Measurements from ENCODE around the gene SPACA9. TPM values are rescaled to one million over a fixed set of nuclear protein-coding genes. Genes with fewer than 3 reads are reported as not detected.
A peak's percentile ranks its signal among the peaks of the same experiment; 100 is the strongest.

The SPACA9 gene
- 1 to 10 TPM; 1.0 to 3.3 (median 1.9) TPM for total RNA-seq
- 1 to 10 TPM; 3.2 to 3.6 TPM for polyA plus RNA-seq

GRCh38 chr9:132878695-132879456 lies at the start of gene SPACA9:
Gene SPACA9 (plus strand): TSS chr9:132878898. CDS start chr9:132883948, 5,050 bp downstream.
- Histone ChIP-seq H3K9me3 (no peaks in the 10 kb centered on the region), H3K27ac (peak within 1 kb of the TSS in 3 of 4 donors; percentile 27 to 51 (median 38)), H3K4me1 (peaks cover 0 to 4% (median 0%) of the 10 kb centered on the region in 3 donors), H3K36me3 (no peaks in the 10 kb centered on the region), H3K27me3 (no peaks in the 10 kb centered on the region), H3K4me3 (peak within 1 kb of the TSS; percentile 54 to 99 (median 76))
- peak; percentile 49 to 86 (median 70) for DNase-seq
- no peak for TF ChIP-seq CTCF (IDR thresholded peaks at IDR 0.05)
- ATAC-seq, result peak; percentile 81 to 87 (median 84)
- FAIRE-seq, result no peak
- intact Hi-C loops (cut with DNase I), result no loop called here
- 13% methylated on average over 42 of the region's 42 CpGs for WGBS, 2 donors

- Histone ChIP-seq H3K4me3 (no peak overlapping the region), H3K27me3 (no peaks in the 10 kb centered on the region), H3K9me3 (no peaks in the 10 kb centered on the region), H3K36me3 (no peaks in the 10 kb centered on the region), H3K27ac (no peak overlapping the region), H3K4me1 (no peaks in the 10 kb centered on the region)
- no peak for FAIRE-seq
- peak in 1 of 6 donors; percentile 17 for DNase-seq
- no peak for TF ChIP-seq CTCF (IDR thresholded peaks at IDR 0.05)
- WGBS, 2 donors, result 72 to 75% methylated on average over 9 of the region's 9 CpGs
- intact Hi-C loops (cut with DNase I), result no loop called here
- ATAC-seq, result no peak
These were observed 46.4 kb upstream of the SPACA9 start for GRCh38 chr9:132832171-132832881.

GRCh38 chr9:132833550-132834121 lies 45.1 kb upstream of the SPACA9 start:
- WGBS, 2 donors, result 77 to 78% methylated on average over 24 of the region's 24 CpGs
- Histone ChIP-seq H3K36me3 (no peaks in the 10 kb centered on the region), H3K27ac (no peak overlapping the region), H3K9me3 (no peaks in the 10 kb centered on the region), H3K4me3 (no peak overlapping the region), H3K27me3 (no peaks in the 10 kb centered on the region), H3K4me1 (no peaks in the 10 kb centered on the region)
- FAIRE-seq (no peak), DNase-seq (peak in 1 of 6 donors; percentile 29), ATAC-seq (no peak)
- TF ChIP-seq CTCF (IDR thresholded peaks at IDR 0.05), result no peak
- intact Hi-C loops (cut with DNase I), result no loop called here

GRCh38 chr9:132834343-132834742 lies 44.4 kb upstream of the SPACA9 start:
- Histone ChIP-seq H3K4me1 (no peaks in the 10 kb centered on the region), H3K27ac (no peak overlapping the region), H3K36me3 (no peaks in the 10 kb centered on the region), H3K27me3 (no peaks in the 10 kb centered on the region), H3K4me3 (no peak overlapping the region), H3K9me3 (no peaks in the 10 kb centered on the region)
- 75 to 80% methylated on average over 7 of the region's 7 CpGs for WGBS, 2 donors
- ATAC-seq (no peak), FAIRE-seq (no peak), DNase-seq (no peak)
- intact Hi-C loops (cut with DNase I), result no loop called here
- no peak for TF ChIP-seq CTCF (IDR thresholded peaks at IDR 0.05)
